Superior temporal gyrus (tissue), 1 donor: ENCODE data around the gene EXOC3.
"Not testable (repeated sequence)": the region's sequence is repeated elsewhere in the genome, so short reads cannot be mapped to it uniquely, and the experiment has no call there.

Experiments
- DNase-seq: peaks from one replicate; pipeline ENCODE4 v3.0.0-alpha.2; 2016; ENCODE audit errors: extremely low spot score

EXOC3 gene

DNA sequence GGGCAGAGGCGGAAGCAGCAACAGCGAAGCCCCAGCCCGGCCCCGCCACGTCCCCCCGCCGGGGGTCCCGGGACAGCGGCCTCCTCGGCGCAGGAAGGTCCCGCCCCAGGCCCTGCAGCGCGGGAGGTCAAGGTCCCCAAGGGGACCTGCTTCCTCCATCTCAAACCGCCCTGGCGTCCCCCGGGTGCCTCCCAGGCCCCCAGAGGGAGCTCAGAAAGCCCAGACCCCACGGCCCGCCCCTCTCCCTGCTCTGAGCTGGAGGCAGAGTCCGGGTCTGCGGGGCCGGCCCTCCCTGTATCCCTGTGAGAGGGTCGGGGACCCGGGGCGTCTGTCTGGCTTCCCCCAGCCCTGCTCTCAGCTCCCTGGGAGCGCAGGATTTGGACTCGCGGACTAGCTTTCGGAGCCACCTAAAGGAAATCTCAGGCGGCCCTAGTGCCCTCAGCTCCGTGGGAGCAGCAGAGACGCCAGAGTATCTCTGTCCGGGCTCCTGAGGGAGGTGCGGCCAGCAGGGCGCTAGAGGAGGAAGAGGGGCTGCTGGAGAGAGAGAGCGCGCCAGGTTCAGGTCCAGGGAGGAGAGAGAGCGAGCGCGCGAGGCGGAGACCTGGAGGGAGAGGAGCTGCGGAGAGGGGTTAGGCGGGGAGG lies 30.7 kb downstream of the EXOC3 start:
- DNase-seq = no peak

- DNase-seq = not testable (repeated sequence)
These were observed 31.4 kb downstream of the EXOC3 start for GRCh38 chr5:474232-474839.

GRCh38 chr5:474840-475661 lies 32.1 kb downstream of the EXOC3 start:
- no peak for DNase-seq

- no peak for DNase-seq
These were observed 32.7 kb downstream of the EXOC3 start for GRCh38 chr5:475704-476101.

GRCh38 chr5:476102-476813 lies 33.3 kb downstream of the EXOC3 start:
- DNase-seq = no peak

GRCh38 chr5:476814-477175 lies 33.8 kb downstream of the EXOC3 start:
- no peak for DNase-seq

DNA sequence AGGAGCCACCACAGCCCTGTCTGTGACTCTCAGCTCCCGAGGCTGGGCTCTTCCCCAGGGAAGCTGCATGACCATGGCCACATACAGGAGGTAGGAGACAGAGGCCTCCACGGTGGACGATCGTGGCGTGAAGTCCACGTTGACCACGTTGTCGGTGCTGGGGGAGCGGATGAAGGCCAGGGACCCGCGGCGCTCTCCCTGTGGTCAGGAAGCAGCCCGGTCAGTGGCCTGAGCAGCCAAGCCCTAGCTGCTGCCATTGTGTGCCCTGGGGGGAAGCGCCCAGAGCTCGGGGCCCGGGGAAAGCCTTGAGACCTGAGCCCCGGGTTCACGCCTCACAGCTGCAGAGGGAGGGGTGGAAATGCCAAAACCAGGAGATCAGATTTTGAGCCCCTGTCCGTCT lies 34.3 kb downstream of the EXOC3 start:
- no peak for DNase-seq

GRCh38 chr5:477871-478270 lies 34.9 kb downstream of the EXOC3 start:
- no peak for DNase-seq

DNA sequence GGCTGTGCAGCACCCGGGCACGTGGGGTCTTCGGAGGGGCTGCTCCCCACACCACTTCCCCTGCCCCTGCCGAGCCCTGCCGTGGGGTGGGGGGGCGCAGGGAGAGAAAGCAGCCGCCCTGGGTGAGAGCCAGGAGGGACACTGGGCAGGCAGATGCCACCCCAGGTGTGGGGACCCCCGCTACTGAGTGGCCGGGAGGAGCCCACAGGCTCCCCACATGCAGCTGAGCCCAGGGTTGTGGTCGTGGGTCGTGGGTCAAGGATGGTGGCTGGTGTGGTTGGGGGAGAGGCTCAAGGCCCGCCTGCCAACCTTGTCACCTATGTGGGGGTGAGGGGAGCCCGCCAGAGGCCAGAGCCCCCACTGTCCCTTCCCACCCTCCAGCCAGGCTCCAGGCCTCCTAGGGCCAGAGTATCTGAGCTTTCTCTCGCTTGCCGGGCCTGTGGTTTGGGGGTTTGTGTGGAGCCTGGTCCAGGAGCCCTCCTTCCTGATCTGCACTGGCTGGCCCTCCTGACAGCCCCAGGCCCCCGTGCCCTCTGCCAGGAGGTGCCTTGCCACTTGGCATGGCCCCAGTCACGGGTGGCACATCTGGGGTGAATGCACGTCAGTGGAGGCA lies 35.5 kb downstream of the EXOC3 start:
- no peak for DNase-seq

DNA sequence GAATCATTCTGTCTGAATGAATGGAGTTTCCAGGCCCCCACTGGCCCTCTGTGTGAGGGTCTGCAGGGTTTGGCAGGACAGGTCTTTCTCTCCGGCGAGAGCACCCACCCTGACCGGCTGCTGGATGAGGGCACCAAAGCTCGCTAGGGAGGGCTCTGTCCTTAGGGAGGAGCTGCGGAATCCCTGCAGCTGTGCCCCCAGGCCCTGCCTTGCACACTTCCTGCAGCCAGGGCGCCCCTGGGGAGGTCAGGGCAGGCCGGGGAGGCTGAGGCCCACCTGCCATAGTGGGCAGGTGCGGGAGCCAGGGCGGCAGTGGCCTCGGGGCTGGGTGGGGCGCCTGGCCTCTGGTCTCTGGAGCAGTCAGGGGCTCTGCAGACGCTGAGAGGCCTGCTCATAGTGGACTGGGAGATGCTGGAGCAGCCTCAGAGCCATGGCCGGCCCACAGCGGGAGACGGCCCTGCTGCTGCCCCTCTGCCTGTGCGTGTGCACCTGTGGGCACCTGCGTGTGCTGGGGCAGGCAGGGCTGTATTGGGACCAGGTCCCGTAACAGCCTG lies 36.1 kb downstream of the EXOC3 start:
- DNase-seq = no peak

DNA sequence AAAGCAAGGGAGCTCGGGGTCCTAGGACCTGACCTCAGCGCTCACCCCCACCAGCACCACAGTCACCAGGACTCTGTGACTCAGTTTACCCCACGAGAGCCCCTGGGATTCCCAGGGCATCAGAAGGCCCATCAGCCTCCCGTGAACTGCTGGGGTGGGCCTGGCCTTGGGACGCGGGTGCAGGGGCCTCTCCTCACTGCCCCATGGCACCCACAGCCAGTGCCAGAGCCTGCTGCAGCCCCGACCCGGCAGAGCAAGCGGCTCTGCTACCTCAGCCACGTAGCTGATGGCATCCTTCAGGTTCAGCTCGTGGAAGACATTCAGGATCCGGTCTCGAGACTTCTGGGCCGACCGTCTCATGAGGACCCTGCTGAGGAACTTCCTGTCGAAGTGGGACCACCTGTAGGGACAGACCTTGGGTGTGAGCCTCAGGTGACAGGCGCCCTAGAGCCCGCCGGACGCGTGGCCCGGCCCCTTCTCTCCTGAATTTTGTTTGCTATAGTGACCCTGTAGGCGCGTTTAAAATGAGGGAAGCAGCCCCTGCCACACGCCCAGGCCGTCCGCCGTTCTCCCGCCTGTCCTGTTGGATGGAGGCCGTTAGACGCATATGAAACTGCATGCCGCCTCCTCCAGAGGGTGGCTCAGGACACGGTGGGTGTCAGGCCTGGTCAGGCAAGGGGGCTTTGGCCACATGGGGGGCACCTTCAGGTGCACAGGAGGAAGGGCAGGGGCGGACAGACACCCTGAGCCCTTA lies 36.8 kb downstream of the EXOC3 start:
- no peak for DNase-seq

GRCh38 chr5:481347-481746 lies 38.4 kb downstream of the EXOC3 start:
- no peak for DNase-seq

DNA sequence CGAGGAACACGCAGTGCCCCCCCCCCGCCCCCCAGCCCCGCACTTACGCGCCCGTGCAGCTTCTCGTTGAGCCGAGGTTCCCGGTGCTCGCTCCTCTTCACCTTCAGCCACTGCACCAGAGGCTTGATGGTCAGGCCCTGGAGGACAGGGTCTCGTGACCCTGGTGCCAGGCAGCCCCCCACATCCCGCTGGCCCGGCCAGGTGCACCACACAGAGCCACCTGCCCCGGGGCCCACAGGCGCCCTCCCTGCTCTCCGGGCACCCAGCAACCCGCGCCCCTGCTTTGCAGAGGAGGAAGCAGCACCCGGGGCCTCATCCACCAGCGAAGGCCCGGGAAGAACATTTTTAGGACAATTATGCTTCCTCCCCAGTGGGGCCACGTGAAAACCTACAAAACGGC lies 39.0 kb downstream of the EXOC3 start:
- no peak for DNase-seq

GRCh38 chr5:482506-482905 lies 39.5 kb downstream of the EXOC3 start:
- DNase-seq = no peak

GRCh38 chr5:483011-483410 lies 40.0 kb downstream of the EXOC3 start:
- no peak for DNase-seq

- no peak for DNase-seq
These were observed 40.6 kb downstream of the EXOC3 start for GRCh38 chr5:483434-484140.

DNA sequence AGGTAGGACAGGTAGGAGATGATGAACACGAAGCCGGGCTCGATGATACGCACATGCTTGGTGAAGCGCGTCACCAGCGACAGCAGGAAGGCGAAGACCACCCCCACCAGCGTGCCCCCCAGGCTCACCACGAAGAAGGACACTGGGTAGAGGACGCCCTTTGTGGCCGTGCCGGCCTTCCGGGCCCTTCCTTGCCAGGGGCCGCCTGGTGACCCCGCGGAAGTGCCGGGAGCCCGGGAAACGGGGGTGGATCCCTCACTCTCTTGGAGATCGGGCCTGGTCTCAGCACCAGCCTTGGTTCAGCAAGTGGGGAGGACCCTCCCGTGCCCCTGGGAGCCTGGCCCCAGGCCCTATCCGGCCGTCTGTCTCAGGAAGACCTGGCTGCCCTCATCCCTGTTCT lies 41.6 kb downstream of the EXOC3 start:
- no peak for DNase-seq

DNA sequence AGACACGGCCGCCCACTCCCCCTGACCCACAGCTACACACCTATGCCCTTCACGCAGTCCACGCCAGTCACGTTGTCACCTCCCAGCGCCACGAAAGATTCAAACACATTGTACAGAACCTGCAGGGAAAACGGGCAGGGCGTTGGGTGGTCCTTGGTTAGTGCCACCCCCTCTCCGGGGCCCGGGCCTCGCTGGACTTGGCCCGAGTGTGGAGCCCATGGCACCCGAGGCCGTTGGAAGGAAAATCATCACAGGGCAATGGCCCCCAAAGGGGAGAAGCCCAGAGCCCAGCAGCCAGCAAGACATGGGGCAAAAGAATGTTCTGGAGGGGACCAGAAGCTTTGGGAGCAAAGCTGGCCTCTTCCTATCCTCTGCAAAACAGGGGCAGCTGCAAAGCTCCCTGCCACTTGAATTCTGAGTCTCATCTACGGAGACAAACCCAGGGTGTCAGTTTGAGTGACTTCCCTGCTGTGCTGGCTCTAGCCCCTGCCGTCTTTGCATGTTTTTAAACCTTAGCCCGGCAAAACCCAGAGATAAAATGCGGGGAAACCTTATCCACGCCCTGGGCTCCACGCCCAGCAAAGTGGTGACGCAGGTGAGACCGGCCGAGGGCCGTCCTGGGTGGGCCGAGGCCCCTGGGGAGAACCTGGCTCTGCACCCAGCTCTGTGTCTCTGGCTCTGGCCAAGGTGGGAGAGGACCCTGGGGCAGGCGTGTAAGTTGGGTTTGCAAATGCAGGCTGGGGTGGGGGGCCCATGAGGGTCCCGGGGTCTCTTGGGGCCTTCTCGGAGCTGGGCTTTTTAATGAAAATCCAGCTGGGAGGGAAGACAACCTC lies 42.4 kb downstream of the EXOC3 start:
- DNase-seq = no peak

GRCh38 chr5:485946-486491 lies 43.0 kb downstream of the EXOC3 start:
- no peak for DNase-seq
